ENCODE data around the gene LILRB1.
"Not testable (repeated sequence)": the region's sequence is repeated elsewhere in the genome, so short reads cannot be mapped to it uniquely, and the experiment has no call there.

The LILRB1 gene

GRCh38 chr19:54630262-54630661 lies at the start of gene LILRB1:
TSS of gene LILRB1 (plus strand) at chr19:54630484. CDS start at chr19:54631074, 590 bp downstream.
- DNase-seq = not testable (repeated sequence)

GRCh38 chr19:54586397-54586796 lies 43.9 kb upstream of the LILRB1 start:
- no peak for DNase-seq

GRCh38 chr19:54587026-54587425 lies 43.3 kb upstream of the LILRB1 start:
- DNase-seq = no peak

- not testable (repeated sequence) for DNase-seq
These were observed 36.8 kb upstream of the LILRB1 start, which contains the start of gene LILRA1 for GRCh38 chr19:54593445-54593844. TSS of gene LILRA1 (plus strand) at chr19:54593632. CDS start at chr19:54594245, 613 bp downstream.

DNA sequence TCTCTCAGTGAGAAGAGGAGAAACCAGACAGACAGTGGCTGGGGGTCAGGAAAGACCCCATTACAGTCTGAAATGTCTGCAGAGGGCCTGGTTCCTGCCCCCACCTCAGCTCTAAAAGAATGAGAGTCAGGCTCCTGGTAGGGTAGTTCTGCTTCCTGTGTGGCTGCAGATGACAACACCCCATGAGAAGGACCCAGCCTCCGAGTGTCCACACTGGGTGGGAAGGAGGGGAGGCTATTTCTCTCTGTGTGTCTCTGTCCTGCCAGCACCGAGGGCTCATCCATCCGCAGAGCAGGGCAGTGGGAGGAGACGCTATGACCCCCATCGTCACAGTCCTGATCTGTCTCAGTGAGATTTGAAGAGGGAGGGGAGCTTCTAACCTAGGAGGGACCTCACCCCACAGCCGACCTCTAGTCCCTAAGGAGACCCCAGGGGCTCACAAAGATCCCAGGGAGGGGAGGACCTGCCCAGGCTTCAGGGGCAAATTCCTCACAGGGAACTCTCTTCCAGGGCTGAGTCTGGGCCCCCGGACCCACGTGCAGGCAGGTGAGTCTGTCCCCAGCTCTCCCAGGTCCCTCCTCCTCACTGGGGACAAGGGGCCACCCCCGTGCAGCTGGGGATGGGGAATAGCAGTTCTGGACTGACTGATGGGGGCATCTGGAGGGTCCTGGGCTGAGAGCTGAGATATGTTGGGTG lies 36.2 kb upstream of the LILRB1 start:
- not testable (repeated sequence) for DNase-seq

DNA sequence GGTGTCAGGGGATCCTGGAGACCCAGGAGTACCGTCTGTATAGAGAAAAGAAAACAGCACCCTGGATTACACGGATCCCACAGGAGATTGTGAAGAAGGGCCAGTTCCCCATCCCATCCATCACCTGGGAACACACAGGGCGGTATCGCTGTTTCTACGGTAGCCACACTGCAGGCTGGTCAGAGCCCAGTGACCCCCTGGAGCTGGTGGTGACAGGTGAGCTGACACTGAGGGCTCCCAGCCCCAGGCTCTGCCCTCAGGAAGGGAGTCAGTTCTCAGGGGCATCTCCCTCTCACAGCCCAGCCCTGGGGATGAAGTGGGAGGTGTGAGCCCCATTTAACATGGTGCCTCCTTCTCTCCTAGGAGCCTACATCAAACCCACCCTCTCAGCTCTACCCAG lies 35.5 kb upstream of the LILRB1 start:
- DNase-seq = no peak

- DNase-seq = not testable (repeated sequence)
These were observed 34.4 kb upstream of the LILRB1 start for GRCh38 chr19:54595680-54596436.

DNA sequence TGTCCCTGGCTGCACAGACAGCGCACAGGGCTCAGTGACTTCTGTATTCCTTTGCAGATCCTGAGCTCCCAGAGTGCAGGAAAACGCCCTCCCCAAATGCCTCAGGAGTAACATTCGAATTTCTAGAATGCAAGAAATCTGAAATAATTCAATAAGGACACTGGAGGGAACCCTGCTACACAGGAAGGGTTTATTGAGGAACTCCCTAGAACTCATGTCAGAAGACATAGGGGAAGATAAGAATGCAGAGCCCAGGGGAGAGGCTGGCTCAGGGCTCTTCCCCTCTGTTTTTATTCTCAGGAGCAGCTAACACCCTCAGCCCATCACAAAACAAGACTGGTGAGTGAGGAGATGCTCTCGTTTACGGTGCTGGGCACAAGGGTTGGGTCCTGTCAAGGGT lies 30.1 kb upstream of the LILRB1 start:
- DNase-seq = no peak

GRCh38 chr19:54606230-54606629 lies 24.1 kb upstream of the LILRB1 start:
- no peak for DNase-seq

- no peak for DNase-seq
These were observed 23.1 kb upstream of the LILRB1 start for GRCh38 chr19:54606891-54607784.

GRCh38 chr19:54607785-54608150 lies 22.5 kb upstream of the LILRB1 start:
- no peak for DNase-seq

- no peak for DNase-seq
These were observed 22.1 kb upstream of the LILRB1 start for GRCh38 chr19:54608205-54608604.

DNA sequence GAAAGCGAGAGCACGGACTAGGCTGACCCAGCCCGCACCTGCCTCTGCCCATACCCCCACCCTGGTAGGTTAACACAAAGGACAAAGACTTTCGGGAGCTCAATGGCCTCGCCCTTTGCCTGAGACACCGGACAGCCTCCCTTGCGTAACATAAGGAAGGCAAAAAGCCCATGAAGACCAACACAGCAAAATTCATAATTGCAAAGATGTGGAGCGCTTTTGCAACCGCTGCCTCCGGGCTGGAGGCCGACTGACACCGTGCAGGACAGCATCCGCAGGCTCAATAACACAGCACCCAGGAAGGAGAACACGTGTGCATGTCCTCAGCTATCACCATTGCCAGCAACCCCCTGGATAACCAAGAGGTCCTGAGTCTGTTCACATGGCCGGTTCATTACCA lies 21.5 kb upstream of the LILRB1 start:
- no peak for DNase-seq

- DNase-seq = no peak
These were observed 20.9 kb upstream of the LILRB1 start for GRCh38 chr19:54609356-54609791.

- DNase-seq = no peak
These were observed 17.9 kb upstream of the LILRB1 start for GRCh38 chr19:54612428-54612827.

DNA sequence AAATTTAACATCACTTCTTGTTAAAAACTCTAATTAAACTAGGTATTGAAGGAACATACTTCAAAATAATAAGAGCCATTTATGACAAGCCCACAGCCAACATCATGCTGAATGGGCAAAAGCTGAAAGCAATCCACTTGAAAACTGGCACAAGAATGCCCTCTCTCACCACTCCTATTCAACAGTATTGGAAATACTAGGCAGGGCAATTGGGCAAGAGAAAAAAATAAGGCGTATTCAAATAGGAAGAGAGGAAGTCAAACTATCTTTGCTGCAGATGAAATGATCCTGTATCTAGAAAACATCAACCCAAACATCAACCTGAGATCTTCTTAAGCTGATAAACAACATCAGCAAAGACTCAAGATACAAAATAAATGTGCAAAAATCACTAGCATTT lies 15.6 kb upstream of the LILRB1 start:
- DNase-seq = no peak

DNA sequence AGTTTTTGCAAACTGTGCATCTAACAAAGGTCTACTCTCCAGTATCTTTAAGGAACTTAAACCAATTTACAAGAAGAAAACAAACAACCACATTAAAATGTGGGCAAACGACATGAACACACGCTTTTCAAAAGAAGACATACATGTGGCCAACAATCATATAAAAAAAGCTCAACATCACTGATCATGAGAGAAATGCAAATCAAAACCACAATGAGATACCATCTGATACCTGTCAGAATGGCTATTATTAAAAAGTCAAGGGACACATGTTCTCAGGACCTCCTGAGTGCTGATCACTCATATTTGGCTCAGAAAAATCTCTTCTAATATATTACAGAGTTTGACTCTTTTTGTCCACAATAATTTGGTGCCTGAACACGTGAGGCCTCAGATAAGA lies 14.2 kb upstream of the LILRB1 start:
- no peak for DNase-seq

- no peak for DNase-seq
These were observed 13.3 kb upstream of the LILRB1 start for GRCh38 chr19:54616821-54617560.

- no peak for DNase-seq
These were observed 9.8 kb upstream of the LILRB1 start for GRCh38 chr19:54620464-54620863.

DNA sequence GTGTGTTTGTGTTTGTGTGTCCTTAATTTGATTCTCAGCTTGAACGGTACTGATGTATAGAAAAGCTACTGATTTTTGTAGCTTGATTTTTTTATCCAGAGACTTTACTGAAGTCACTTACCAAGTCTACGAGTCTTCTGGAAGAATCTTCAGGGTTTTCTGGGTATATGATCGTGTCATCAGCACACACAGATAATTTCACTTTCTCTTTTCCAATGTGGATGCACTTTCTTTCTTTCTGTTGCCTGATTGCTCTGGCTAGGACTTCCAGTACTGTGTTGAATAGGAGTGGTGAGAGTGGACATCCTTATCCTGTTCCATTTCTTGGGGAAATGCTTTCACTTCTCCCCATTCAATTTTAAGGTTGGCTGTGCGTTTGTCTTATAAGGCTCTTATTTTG lies 7.9 kb upstream of the LILRB1 start:
- no peak for DNase-seq

DNA sequence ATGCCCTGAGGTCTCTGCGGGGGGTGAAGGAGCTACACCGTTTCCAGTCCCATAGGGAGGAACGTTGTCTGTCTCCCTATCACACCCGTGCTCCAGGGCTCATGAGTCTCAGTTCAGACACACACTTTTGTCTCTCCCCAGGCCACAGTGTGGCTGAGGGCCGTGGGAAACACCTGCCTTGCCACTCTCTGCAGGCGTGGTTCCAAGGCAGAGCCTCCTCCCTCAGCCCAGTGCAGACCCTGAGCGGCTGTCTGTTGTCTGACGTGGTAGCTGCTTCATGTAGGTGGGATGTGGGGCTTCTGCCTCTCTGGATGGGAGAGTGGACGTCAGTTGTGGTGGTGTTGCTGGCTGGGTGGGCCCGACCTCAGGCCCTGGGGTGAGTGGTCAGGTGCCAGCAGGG lies 6.0 kb upstream of the LILRB1 start:
- DNase-seq = not testable (repeated sequence)

GRCh38 chr19:54624934-54625730 lies 5.2 kb upstream of the LILRB1 start:
- not testable (repeated sequence) for DNase-seq
